Mesenchymal stem cell (in vitro differentiated cells and primary cell): ENCODE data around the gene MOB3B.
A peak's percentile ranks its signal among the peaks of the same experiment; 100 is the strongest.

Source experiments
- DNase-seq: peaks from one replicate; pipeline ENCODE4 v3.0.0-alpha.2; 2013
- H2AFZ ChIP-seq: one replicate; pipeline ENCODE4 v1.6.1; 2013; ENCODE audit warnings: low read depth, mild to moderate bottlenecking, control low read depth, inconsistent platforms, low read length, moderate library complexity
- H2AK5ac ChIP-seq: 2 replicates; pipeline ENCODE4 v1.6.1; 2013; ENCODE audit warnings: low read length, moderate library complexity, mild to moderate bottlenecking, inconsistent platforms; ENCODE audit not compliant: severe bottlenecking
- H2BK120ac ChIP-seq: one replicate; pipeline ENCODE4 v1.6.1; 2013; ENCODE audit warnings: low read depth, mild to moderate bottlenecking, inconsistent platforms, low read length, moderate library complexity
- H2BK12ac ChIP-seq, 2 experiments: one replicate each; pipeline ENCODE4 v1.6.1; 2013; ENCODE audit warnings: inconsistent platforms in 2 of 2, low read length in 2 of 2, mild to moderate bottlenecking in 2 of 2, moderate library complexity in 2 of 2, control low read depth in 1 of 2
- H2BK15ac ChIP-seq: one replicate; pipeline ENCODE4 v1.6.1; 2013; ENCODE audit warnings: mild to moderate bottlenecking, low read depth, inconsistent platforms; ENCODE audit not compliant: poor library complexity, severe bottlenecking
- H2BK5ac ChIP-seq: 2 replicates; pipeline ENCODE4 v1.6.1; 2013; ENCODE audit warnings: low read depth, mild to moderate bottlenecking, low read length, control low read depth, inconsistent platforms; ENCODE audit not compliant: poor library complexity, severe bottlenecking
- H3K14ac ChIP-seq, 2 experiments: one replicate each; pipeline ENCODE4 v1.6.1; 2013; ENCODE audit warnings: inconsistent platforms in 2 of 2, low read length in 2 of 2, control low read depth in 1 of 2, mild to moderate bottlenecking in 1 of 2, moderate library complexity in 1 of 2
- H3K18ac ChIP-seq, 2 experiments: one replicate each; pipeline ENCODE4 v1.6.1; 2013; ENCODE audit warnings: inconsistent platforms in 2 of 2, low read length in 2 of 2, control low read depth in 1 of 2, low read depth in 1 of 2, mild to moderate bottlenecking in 1 of 2
- H3K23ac ChIP-seq, 2 experiments: one replicate each; pipeline ENCODE4 v1.6.1; 2013; ENCODE audit warnings: inconsistent platforms in 2 of 2, low read length in 2 of 2, mild to moderate bottlenecking in 2 of 2, moderate library complexity in 2 of 2, control low read depth in 1 of 2
- H3K27ac ChIP-seq: 2 replicates; pipeline ENCODE4 v1.5.1; 2013; ENCODE audit warnings: mild to moderate bottlenecking, moderate library complexity, low read length, control low read depth, inconsistent platforms; ENCODE audit not compliant: poor library complexity, severe bottlenecking
- H3K27me3 ChIP-seq, 2 experiments: 2 replicates each; pipeline versions ENCODE4 v1.6.1 to v1.7.0; 2013; ENCODE audit warnings: low read length in 2 of 2, mild to moderate bottlenecking in 2 of 2, moderate library complexity in 2 of 2, control low read depth in 1 of 2, inconsistent platforms in 1 of 2; ENCODE audit not compliant: control insufficient read depth in 1 of 2, insufficient read depth in 1 of 2
- H3K36me3 ChIP-seq, 2 experiments: 2 replicates each; pipeline versions ENCODE4 v1.6.1 to v1.7.0; 2013; ENCODE audit warnings: low read length in 2 of 2, control low read depth in 1 of 2, inconsistent platforms in 1 of 2, low read depth in 1 of 2, mild to moderate bottlenecking in 1 of 2; ENCODE audit not compliant: insufficient read depth in 2 of 2, control insufficient read depth in 1 of 2
- H3K4ac ChIP-seq, 2 experiments: one replicate each; pipeline ENCODE4 v1.6.1; 2013; ENCODE audit warnings: inconsistent platforms in 2 of 2, low read length in 2 of 2, mild to moderate bottlenecking in 2 of 2, moderate library complexity in 2 of 2, control low read depth in 1 of 2, low read depth in 1 of 2
- H3K4me1 ChIP-seq: 2 replicates; pipeline ENCODE4 v1.6.1; 2013; ENCODE audit warnings: low read depth, low read length, control low read depth; ENCODE audit not compliant: control insufficient read depth, insufficient read depth
- H3K4me2 ChIP-seq: 2 replicates; pipeline ENCODE4 v1.6.1; 2013; ENCODE audit warnings: low read length, mild to moderate bottlenecking, inconsistent platforms; ENCODE audit not compliant: poor library complexity, severe bottlenecking
- H3K4me3 ChIP-seq, 2 experiments: 2 replicates each; pipeline versions ENCODE4 v1.5.1 to v1.7.0; 2013; ENCODE audit warnings: low read length in 2 of 2, mild to moderate bottlenecking in 2 of 2, control low read depth in 1 of 2, low read depth in 1 of 2; ENCODE audit not compliant: insufficient read depth in 1 of 2
- H3K79me1 ChIP-seq: replicated peaks from 2 replicates; pipeline ENCODE4 v1.6.1; 2013; ENCODE audit warnings: mild to moderate bottlenecking, control low read depth, low read length, inconsistent platforms; ENCODE audit not compliant: poor library complexity, severe bottlenecking
- H3K9ac ChIP-seq: 2 replicates; pipeline ENCODE4 v1.7.0; 2013; ENCODE audit warnings: mild to moderate bottlenecking, low read length, moderate library complexity
- H3K9me3 ChIP-seq: 2 replicates; pipeline ENCODE4 v1.7.0; 2013; ENCODE audit warnings: mild to moderate bottlenecking, low read length; ENCODE audit not compliant: control insufficient read depth
- H4K8ac ChIP-seq: one replicate; pipeline ENCODE4 v1.6.1; 2013; ENCODE audit warnings: inconsistent platforms, mild to moderate bottlenecking, low read length, moderate library complexity
- H4K91ac ChIP-seq: one replicate; pipeline ENCODE4 v1.6.1; 2013; ENCODE audit warnings: mild to moderate bottlenecking, low read length, inconsistent platforms
- WGBS: methylation state at CpG from one replicate; pipeline ENCODE4 v1.1.7; 2013; ENCODE audit warnings: mixed read lengths; 5-methylcytosine and 5-hydroxymethylcytosine counted together

Gene MOB3B

DNA sequence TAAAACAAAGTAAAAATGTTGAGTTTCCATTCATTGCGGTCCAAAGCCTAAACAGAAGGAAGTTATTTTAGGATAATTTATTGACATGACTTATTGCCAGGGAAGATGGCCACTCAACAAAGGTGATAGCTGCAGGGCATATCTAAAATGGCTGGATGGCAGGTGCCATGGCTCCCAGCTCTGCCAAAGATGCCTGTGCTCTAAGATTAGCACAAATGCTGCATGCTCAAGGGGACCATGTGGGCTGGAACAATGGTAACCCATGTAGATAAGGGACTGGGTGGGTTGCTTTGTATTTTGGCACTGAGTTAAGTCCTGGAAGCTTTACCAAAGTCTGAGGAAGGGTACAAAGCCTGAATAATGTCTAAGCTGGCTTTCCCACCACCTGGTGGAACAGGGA, 101.1 kb downstream of the MOB3B start:
- H3K4me1 ChIP-seq, result peaks cover 2% of the 10 kb centered on the region
- no peak overlapping the region for H2BK15ac ChIP-seq
- H2AK5ac ChIP-seq, result no peak overlapping the region
- H3K14ac ChIP-seq, result no peak overlapping the region
- no peak overlapping the region for H4K8ac ChIP-seq
- no peak overlapping the region for H3K27ac ChIP-seq
- H3K36me3 ChIP-seq, result no peaks in the 10 kb centered on the region
- no peak for DNase-seq
- H3K9ac ChIP-seq, result no peak overlapping the region
- H3K18ac ChIP-seq, result no peak overlapping the region
- H2AFZ ChIP-seq, result no peak overlapping the region
- H3K4ac ChIP-seq, result no peak overlapping the region
- H3K4me3 ChIP-seq, result no peak overlapping the region
- no peak overlapping the region for H2BK12ac ChIP-seq
- no peak overlapping the region for H2BK120ac ChIP-seq
- no peaks in the 10 kb centered on the region for H3K79me1 ChIP-seq
- WGBS, result 83% methylated on average over 1 of the region's 1 CpG
- no peaks in the 10 kb centered on the region for H3K9me3 ChIP-seq
- no peak overlapping the region for H4K91ac ChIP-seq
- no peak overlapping the region for H3K23ac ChIP-seq
- H2BK5ac ChIP-seq, result no peak overlapping the region
- no peaks in the 10 kb centered on the region for H3K27me3 ChIP-seq
- no peak overlapping the region for H3K4me2 ChIP-seq

GRCh38 chr9:27427272-27427643, 102.4 kb downstream of the MOB3B start:
- H3K36me3 ChIP-seq, result no peaks in the 10 kb centered on the region
- no peak overlapping the region for H4K8ac ChIP-seq
- H3K4me2 ChIP-seq, result no peak overlapping the region
- H3K79me1 ChIP-seq, result no peaks in the 10 kb centered on the region
- H2BK12ac ChIP-seq, result no peak overlapping the region
- H3K23ac ChIP-seq, result no peak overlapping the region
- no peak overlapping the region for H3K27ac ChIP-seq
- 14% methylated on average over 2 of the region's 3 CpGs for WGBS
- H2AFZ ChIP-seq, result no peak overlapping the region
- peaks cover 2% of the 10 kb centered on the region for H3K4me1 ChIP-seq
- no peak overlapping the region for H2AK5ac ChIP-seq
- no peak overlapping the region for H2BK5ac ChIP-seq
- no peak overlapping the region for H3K18ac ChIP-seq
- H3K4me3 ChIP-seq, result no peak overlapping the region
- H3K27me3 ChIP-seq, result no peaks in the 10 kb centered on the region
- H2BK120ac ChIP-seq, result no peak overlapping the region
- no peak overlapping the region for H3K9ac ChIP-seq
- H3K4ac ChIP-seq, result no peak overlapping the region
- no peak overlapping the region for H2BK15ac ChIP-seq
- H3K14ac ChIP-seq, result no peak overlapping the region
- no peaks in the 10 kb centered on the region for H3K9me3 ChIP-seq
- peak; percentile 65 for DNase-seq
- no peak overlapping the region for H4K91ac ChIP-seq

- no peaks in the 10 kb centered on the region for H3K36me3 ChIP-seq
- no peak overlapping the region for H2AFZ ChIP-seq
- WGBS, result 72% methylated on average over 4 of the region's 5 CpGs
- no peak overlapping the region for H3K27ac ChIP-seq
- H3K14ac ChIP-seq, result no peak overlapping the region
- H4K91ac ChIP-seq, result no peak overlapping the region
- no peak overlapping the region for H3K4ac ChIP-seq
- H3K4me1 ChIP-seq, result peaks cover 2% of the 10 kb centered on the region
- H3K27me3 ChIP-seq, result no peaks in the 10 kb centered on the region
- no peak overlapping the region for H2AK5ac ChIP-seq
- H3K4me2 ChIP-seq, result no peak overlapping the region
- peak overlapping the region in 1 of 2 experiments; percentile 32 for H2BK12ac ChIP-seq
- no peak overlapping the region for H2BK120ac ChIP-seq
- H3K23ac ChIP-seq, result no peak overlapping the region
- no peak for DNase-seq
- no peak overlapping the region for H4K8ac ChIP-seq
- no peak overlapping the region for H3K9ac ChIP-seq
- no peaks in the 10 kb centered on the region for H3K9me3 ChIP-seq
- no peaks in the 10 kb centered on the region for H3K79me1 ChIP-seq
- no peak overlapping the region for H3K4me3 ChIP-seq
- no peak overlapping the region for H2BK15ac ChIP-seq
- H2BK5ac ChIP-seq, result no peak overlapping the region
- no peak overlapping the region for H3K18ac ChIP-seq
Measured at GRCh38 chr9:27426511-27427271, 102.9 kb downstream of the MOB3B start.

DNA sequence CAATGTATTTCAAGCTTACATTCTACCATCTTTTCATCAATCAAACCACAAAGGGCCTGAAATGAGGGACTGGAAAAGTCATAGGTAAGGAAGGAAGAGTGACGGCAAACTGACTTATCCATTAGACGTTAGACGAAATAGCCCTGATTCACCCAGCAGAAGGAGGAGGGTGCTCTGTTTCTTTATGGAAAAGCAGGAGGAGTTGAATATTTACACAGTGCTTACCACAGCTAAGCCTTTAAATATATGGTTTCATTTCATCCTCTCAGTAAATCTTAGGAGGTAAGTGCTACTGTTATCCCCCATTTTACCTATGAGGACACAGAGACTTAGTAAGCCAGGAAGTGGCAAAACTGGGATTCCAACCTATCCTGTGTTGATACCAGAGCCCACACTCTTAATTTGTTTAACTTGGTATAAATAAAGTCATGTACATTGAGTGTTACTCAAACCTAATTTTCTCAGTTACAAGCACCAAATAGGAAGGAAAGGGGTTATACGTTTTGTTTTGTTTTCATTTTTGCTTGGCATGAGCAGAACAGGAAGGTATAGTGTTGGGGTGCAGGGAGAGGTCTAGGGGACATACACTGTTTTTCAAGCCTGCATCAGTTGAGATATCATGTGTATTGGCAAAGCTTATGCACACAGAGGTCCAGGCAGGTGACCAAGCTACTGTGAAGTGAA, 103.6 kb downstream of the MOB3B start:
- Histone ChIP-seq H3K27ac (no peak overlapping the region), H3K36me3 (no peaks in the 10 kb centered on the region), H3K27me3 (no peaks in the 10 kb centered on the region), H3K4me1 (peaks cover 2% of the 10 kb centered on the region), H4K91ac (no peak overlapping the region), H4K8ac (no peak overlapping the region), H2BK120ac (no peak overlapping the region), H3K18ac (no peak overlapping the region), H3K4me3 (no peak overlapping the region), H2BK15ac (no peak overlapping the region), H2BK5ac (no peak overlapping the region), H2BK12ac (no peak overlapping the region), H3K79me1 (no peaks in the 10 kb centered on the region), H3K23ac (no peak overlapping the region), H3K9ac (no peak overlapping the region), H3K14ac (no peak overlapping the region), H2AFZ (no peak overlapping the region), H3K4me2 (no peak overlapping the region), H3K9me3 (no peaks in the 10 kb centered on the region), H2AK5ac (no peak overlapping the region), H3K4ac (no peak overlapping the region)
- 67% methylated on average over 4 of the region's 4 CpGs for WGBS
- no peak for DNase-seq
